Measurements from ENCODE around the gene VPS13D.

VPS13D gene

DNA sequence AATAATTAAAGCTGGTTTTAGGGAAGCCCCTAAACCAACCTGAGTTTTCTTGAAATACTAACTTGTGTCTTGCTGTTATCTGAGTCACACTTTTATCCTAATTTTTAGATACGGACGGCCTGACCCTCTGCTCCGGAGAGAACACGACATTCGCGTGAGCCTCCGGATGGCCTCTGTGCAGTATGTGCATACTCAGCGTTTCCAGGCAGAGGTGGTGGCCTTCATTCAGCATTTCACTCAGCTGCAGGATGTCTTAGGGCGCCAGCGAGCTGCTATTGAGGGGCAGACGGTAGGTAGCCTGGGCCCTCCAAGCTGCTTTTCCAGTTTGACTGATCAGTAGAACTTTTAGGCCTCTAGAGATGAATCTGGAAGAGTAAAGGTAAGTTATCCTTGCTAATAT, 63.6 kb downstream of the VPS13D start:
- no peak for TF ChIP-seq JUND (IDR thresholded peaks at IDR 0.05; ENCODE audit: low read depth)
- DNase-seq (ENCODE audit: low read depth in 1 of 2, low spot score in 1 of 2) = no peak
- in situ Hi-C loops (cut with HindIII; ENCODE audit: low pct_unique_long_range_greater_than_20kb, low sequenced_read_pairs) = no loop called here

GRCh38 chr1:12294076-12294475, 64.2 kb downstream of the VPS13D start:
- in situ Hi-C loops (cut with HindIII; ENCODE audit: low pct_unique_long_range_greater_than_20kb, low sequenced_read_pairs) = no loop called here
- DNase-seq (ENCODE audit: low read depth in 1 of 2, low spot score in 1 of 2) = no peak
- TF ChIP-seq JUND (IDR thresholded peaks at IDR 0.05; ENCODE audit: low read depth) = no peak

DNA sequence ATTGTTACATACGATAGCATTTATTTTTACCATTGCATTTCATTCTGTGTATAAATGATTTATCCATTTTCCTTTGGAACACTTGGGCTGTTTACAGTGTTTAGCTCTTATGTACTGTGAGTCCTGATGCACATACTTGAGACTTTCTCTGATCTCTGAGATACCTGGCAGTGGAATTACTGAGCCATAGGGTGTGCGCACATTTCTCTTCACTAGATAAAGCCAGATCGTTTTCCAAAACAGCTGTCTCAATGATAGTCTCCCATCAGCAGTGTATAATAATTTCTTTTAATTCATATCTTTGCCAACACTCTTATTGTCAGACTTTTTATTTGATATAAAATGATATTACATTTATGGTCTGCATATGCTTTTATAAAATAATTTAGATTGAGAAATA, 66.2 kb downstream of the VPS13D start:
- in situ Hi-C loops (cut with HindIII; ENCODE audit: low pct_unique_long_range_greater_than_20kb, low sequenced_read_pairs) = no loop called here
- no peak for TF ChIP-seq JUND (IDR thresholded peaks at IDR 0.05; ENCODE audit: low read depth)
- DNase-seq (ENCODE audit: low read depth in 1 of 2, low spot score in 1 of 2) = no peak

- in situ Hi-C loops (cut with HindIII; ENCODE audit: low pct_unique_long_range_greater_than_20kb, low sequenced_read_pairs) = no loop called here
- no peak for DNase-seq (ENCODE audit: low read depth in 1 of 2, low spot score in 1 of 2)
- no peak for TF ChIP-seq JUND (IDR thresholded peaks at IDR 0.05; ENCODE audit: low read depth)
Observed at GRCh38 chr1:12296623-12297022, 66.8 kb downstream of the VPS13D start.

- no peak for DNase-seq (ENCODE audit: low read depth in 1 of 2, low spot score in 1 of 2)
- TF ChIP-seq JUND (IDR thresholded peaks at IDR 0.05; ENCODE audit: low read depth) = no peak
- in situ Hi-C loops (cut with HindIII; ENCODE audit: low pct_unique_long_range_greater_than_20kb, low sequenced_read_pairs) = no loop called here
Observed at GRCh38 chr1:12300706-12301105, 70.9 kb downstream of the VPS13D start.

DNA sequence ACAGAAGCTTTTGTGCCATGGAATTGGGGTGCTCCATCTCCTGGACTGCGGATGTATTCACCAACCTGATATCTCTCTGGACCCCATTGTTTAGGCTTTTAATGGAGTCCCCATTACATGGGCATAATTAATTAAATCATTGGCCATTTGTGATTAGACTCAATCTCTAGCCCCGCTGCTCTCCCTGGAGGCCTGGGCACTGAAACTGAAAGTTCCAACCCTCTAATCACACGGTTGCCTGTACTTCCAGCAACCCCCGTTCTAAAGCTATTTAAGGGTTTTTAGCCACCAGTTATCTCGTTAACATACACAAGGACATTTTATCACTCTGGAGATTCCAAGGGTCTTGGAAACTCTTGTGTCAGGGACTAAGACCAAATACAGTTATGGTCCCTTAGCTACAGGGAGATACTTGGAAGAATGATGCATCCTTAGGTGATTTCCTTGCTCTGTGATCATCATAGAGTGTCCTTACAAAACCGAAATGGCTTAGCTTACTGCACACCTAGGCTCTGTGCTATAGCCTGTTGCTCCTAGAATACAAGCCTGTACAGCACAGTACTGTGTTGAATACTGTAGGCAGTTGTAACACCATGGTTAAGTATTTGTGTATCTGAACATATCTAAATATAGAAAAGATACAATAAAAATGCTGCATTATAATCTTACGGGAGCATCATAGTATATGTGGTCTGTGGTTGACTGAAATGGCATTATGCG, 71.8 kb downstream of the VPS13D start:
- no peak for TF ChIP-seq JUND (IDR thresholded peaks at IDR 0.05; ENCODE audit: low read depth)
- in situ Hi-C loops (cut with HindIII; ENCODE audit: low pct_unique_long_range_greater_than_20kb, low sequenced_read_pairs) = no loop called here

DNA sequence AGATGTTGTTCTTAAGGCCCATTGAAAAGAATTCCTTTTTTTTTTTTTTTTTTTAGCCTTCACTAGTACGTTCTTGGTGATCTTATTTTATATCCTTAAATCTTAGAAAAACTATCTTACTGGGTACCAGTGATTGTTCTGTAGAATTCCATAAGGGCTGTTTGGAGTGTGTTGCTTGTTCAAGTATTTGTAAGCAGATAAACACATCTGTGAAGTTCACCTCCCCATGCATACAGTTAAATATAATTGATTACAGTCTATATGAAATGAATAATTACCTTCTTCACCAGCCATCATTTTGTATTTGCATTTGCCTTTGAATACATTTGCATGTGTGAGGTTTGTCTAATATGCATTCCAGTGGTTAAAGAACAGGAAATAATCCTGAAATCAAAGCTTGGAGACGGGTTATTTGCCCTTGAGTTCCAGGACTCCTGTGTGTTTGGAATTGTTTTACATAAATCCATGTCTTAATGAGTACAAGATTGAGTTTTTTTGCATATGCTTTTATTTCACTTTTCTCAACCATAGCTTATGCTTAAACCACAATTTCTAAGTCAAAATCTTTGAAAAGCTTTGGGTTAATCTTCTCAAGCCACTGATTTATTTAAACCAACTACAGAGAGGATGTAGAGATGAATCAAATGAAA, 73.1 kb downstream of the VPS13D start:
- in situ Hi-C loops (cut with HindIII; ENCODE audit: low pct_unique_long_range_greater_than_20kb, low sequenced_read_pairs) = no loop called here
- no peak for TF ChIP-seq JUND (IDR thresholded peaks at IDR 0.05; ENCODE audit: low read depth)
- DNase-seq (ENCODE audit: low read depth in 1 of 2, low spot score in 1 of 2) = no peak

More for the DNA sequence above, 71.8 kb downstream of the VPS13D start:
- DNase-seq (ENCODE audit: low read depth in 1 of 2, low spot score in 1 of 2) = no peak

- no peak for TF ChIP-seq JUND (IDR thresholded peaks at IDR 0.05; ENCODE audit: low read depth)
- in situ Hi-C loops (cut with HindIII; ENCODE audit: low pct_unique_long_range_greater_than_20kb, low sequenced_read_pairs) = no loop called here
- no peak for DNase-seq (ENCODE audit: low read depth in 1 of 2, low spot score in 1 of 2)
Observed at GRCh38 chr1:12305377-12305776, 75.5 kb downstream of the VPS13D start.

DNA sequence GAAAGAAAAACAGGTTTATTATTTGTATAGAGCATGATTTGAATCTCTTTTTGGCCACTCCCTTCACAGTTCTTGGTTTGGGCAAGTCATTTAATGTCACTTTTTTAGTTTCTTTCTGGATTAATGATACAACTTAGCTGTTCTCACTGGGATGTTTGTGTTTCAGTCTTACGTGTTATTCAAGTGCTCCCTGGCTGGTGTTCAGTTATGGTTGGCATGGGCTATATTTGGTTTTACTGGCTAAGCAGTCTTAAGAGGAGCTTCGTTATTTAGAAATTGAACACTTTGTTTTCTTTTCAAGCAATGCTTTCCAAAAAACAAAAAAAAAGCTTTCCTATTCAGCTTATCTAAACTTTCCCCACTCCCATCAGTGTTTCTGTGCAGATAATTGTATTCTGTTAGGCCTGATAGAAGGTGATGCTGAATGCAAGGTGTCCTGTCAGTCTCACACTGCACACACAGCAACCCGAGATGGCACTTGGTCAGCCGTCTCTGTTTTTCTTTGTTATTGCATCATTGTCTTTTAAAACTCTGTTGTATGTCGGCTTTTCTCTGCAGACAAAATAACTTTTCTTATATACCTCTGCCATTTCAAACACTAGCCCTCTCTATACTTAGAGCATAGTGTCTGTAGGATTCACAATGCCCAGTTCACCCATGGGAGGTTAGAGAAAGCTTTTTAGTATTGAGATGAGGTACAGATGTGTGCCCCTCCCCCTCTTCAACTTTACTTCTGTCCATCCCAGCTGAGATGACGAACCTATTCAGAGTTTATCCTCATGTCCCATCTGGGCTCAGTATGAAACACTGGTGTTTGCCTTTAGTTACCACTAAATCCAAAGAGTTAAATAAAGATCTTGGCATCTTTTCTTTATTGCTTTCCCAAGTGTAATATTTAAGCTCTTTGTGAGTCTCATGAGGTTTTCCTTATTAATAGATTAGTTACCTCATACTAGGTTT, 80.2 kb downstream of the VPS13D start:
- DNase-seq (ENCODE audit: low read depth in 1 of 2, low spot score in 1 of 2) = no peak
- TF ChIP-seq JUND (IDR thresholded peaks at IDR 0.05; ENCODE audit: low read depth) = no peak
- in situ Hi-C loops (cut with HindIII; ENCODE audit: low pct_unique_long_range_greater_than_20kb, low sequenced_read_pairs) = no loop called here

GRCh38 chr1:12314333-12314903, 84.6 kb downstream of the VPS13D start:
- TF ChIP-seq JUND (IDR thresholded peaks at IDR 0.05; ENCODE audit: low read depth) = no peak
- no peak for DNase-seq (ENCODE audit: low read depth in 1 of 2, low spot score in 1 of 2)
- in situ Hi-C loops (cut with HindIII; ENCODE audit: low pct_unique_long_range_greater_than_20kb, low sequenced_read_pairs) = no loop called here

- in situ Hi-C loops (cut with HindIII; ENCODE audit: low pct_unique_long_range_greater_than_20kb, low sequenced_read_pairs) = no loop called here
- DNase-seq (ENCODE audit: low read depth in 1 of 2, low spot score in 1 of 2) = no peak
- TF ChIP-seq JUND (IDR thresholded peaks at IDR 0.05; ENCODE audit: low read depth) = no peak
Observed at GRCh38 chr1:12315146-12315545, 85.3 kb downstream of the VPS13D start.

DNA sequence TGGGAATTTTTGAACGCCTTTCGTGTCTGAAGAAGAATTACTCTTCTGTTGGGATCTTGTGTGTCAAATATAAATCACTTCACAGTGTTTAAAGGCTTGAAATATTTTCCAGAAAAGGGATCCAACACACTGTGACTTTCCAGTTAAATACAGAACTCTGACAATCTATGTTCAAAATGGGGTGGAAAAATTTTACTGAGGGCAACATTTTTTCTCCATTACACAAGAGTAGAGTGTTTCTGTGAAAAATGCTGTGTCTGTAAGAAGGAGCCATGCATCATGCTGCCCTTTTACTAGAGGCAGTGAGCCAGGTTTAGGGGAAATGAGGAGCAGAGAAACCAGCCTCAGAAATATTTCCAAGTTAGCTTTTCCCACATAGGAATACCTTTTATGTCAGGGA, 86.5 kb downstream of the VPS13D start:
- no peak for TF ChIP-seq JUND (IDR thresholded peaks at IDR 0.05; ENCODE audit: low read depth)
- no peak for DNase-seq (ENCODE audit: low read depth in 1 of 2, low spot score in 1 of 2)
- in situ Hi-C loops (cut with HindIII; ENCODE audit: low pct_unique_long_range_greater_than_20kb, low sequenced_read_pairs) = no loop called here

All from T47D (cell line).